NCI-H187 (cell line): Measurements from ENCODE around the gene AKNA.

ENCODE experiments used
- DNase-seq, 2 experiments: peaks; one replicate each; lab custom pipeline; 2025; lab: John Stamatoyannopoulos, UW

The AKNA gene

DNA sequence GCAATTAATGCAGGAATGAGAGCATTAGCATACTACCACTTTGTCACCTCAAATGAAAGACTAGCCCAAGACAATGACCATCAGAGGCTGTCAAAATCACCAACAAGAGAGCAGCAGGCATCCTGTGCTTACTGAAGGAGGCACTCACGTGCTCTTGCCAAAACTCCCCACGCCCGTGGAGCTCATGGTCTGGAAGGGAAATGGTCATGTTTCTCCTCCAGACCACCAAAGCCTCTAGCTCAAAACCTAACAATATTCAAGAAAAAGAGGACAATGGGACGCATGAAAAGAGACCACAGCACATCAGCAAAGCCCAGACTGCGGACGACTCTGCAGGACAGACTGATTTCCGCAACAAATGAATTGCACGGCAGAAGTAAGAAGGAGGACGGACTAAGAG lies 12.8 kb downstream of the AKNA start:
- DNase-seq: no peak

- DNase-seq: no peak
Measured at GRCh38 chr9:114373960-114374730, 13.6 kb downstream of the AKNA start.

- DNase-seq: no peak
Measured at GRCh38 chr9:114372921-114373448, 14.8 kb downstream of the AKNA start.

- no peak for DNase-seq
Measured at GRCh38 chr9:114371973-114372917, 15.5 kb downstream of the AKNA start.

- DNase-seq: no peak
Measured at GRCh38 chr9:114371343-114371944, 16.3 kb downstream of the AKNA start.

DNA sequence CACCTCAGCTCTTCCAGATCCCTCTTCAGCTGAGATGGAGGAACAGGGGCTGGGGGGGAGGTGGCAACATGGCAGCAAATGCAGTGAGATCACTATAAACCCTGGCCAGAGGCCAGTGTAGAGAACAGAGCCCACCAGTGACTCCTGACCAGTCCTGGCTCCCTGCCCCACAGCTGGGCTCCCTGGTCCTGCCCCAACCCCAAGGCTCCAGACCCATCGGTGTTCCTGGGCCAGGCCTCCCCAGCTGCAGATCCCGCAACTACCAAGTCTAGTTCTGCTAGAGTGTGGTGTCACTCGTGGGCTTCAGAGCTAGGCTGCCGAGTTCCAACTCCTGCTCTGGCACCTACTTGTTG lies 16.8 kb downstream of the AKNA start:
- DNase-seq: no peak

DNA sequence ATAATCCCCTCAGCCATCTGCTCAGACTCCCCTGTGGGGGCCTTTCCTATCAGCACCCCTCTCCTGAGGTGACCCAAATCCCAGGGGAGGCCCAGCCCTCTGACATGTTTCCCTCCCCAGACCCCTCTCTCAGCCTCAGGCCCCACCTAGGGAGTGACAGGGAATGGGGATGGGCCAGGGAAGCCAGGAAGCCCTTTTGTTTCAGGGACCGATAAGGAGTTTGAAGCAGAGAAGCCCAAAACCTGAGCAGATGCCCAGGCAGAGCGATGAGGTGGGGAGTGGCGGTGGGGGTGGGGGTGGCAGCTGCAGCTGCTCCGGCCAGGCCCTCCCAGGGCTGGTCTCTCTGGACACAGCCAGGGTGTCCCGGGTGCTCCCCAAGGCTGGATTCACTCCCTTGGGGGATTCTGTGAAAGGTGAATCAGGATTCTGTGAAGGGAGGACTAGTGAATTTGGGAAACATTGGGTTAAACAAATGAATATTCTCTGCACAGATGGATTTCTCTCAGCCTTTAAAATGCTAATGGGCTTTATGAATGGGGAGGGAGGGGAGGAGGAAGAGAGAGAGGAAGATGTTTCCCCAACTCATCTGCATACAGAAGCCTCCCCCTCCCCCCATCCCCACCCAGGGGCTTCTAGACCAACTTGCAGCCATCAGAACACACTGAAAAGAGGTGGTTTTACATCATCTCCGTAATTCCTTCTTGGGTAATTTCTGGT lies 17.4 kb downstream of the AKNA start:
- DNase-seq: no peak

GRCh38 chr9:114369216-114370130 lies 18.3 kb downstream of the AKNA start:
- DNase-seq: no peak

GRCh38 chr9:114367772-114368569 lies 19.8 kb downstream of the AKNA start:
- no peak for DNase-seq

- DNase-seq: no peak
Measured at GRCh38 chr9:114367366-114367765, 20.4 kb downstream of the AKNA start.

GRCh38 chr9:114366334-114367128 lies 21.3 kb downstream of the AKNA start:
- DNase-seq: no peak

DNA sequence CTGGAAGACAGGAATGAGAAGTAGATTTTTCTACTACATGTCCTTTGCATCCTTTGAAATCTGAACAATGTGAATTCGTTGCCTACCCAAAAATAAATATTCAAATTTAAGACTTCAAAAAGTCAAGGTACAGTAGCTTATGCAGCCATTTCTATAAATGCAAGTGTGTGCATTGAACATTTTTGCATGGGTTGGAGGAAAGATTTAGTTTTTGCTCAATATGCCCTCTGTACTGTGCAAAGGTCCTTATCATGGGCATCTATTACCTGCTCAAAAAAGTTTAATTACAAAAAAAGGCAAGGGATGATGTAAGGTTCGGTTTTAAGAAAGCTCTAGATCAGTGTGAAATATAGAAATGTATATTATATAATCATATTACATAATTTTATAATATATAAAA lies 22.6 kb downstream of the AKNA start:
- no peak for DNase-seq

- no peak for DNase-seq
Measured at GRCh38 chr9:114364134-114365041, 23.4 kb downstream of the AKNA start.

DNA sequence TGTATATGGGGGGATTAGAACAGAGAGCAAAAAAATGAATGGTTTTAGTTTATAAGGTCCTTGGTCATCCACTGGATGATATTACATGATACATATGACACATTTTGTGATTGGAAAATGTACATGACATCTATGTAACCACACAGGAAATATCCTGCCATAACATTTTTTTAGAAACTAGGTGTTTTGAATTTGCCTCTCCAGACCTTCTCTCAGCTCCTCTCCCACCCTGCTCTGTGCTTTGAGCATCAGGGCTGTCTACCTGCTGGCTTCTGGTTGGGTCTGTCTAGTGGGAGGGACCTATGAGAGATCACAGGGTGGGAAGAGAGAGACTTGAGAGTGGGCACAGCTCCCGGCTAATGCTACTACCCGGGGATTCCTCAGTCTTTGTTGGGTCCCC lies 24.4 kb downstream of the AKNA start:
- DNase-seq: no peak

- no peak for DNase-seq
Measured at GRCh38 chr9:114362394-114362793, 25.4 kb downstream of the AKNA start.

DNA sequence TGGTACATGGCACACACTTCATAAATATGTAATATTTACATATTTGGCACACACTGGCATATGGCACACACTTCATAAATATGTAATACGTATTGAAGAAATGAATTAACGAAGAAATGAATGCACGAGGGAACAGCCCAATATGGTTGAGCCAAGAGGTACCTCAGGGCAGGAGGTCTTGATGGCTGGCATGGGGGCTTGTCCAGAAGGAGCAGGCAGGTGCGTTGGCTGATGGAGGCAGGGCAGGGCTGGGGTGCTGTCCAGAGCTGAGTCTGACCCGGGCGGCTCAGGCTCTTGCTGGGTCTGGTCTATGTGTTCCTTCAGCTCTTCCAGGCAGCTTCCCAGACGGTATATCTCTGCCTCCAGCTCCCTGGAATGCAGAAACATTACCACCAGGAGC lies 26.2 kb downstream of the AKNA start:
- no peak for DNase-seq

GRCh38 chr9:114359801-114360200 lies 28.0 kb downstream of the AKNA start:
- DNase-seq: no peak

GRCh38 chr9:114357911-114358328 lies 29.9 kb downstream of the AKNA start:
- DNase-seq: no peak
